ENCODE measurements around the gene GLIS1. TPM values are rescaled to one million over a fixed set of nuclear protein-coding genes. Genes with fewer than 3 reads are reported as not detected.

The GLIS1 gene
- total RNA-seq, 2 donors from 2014 or later, result 0.25 to 0.34 TPM

DNA sequence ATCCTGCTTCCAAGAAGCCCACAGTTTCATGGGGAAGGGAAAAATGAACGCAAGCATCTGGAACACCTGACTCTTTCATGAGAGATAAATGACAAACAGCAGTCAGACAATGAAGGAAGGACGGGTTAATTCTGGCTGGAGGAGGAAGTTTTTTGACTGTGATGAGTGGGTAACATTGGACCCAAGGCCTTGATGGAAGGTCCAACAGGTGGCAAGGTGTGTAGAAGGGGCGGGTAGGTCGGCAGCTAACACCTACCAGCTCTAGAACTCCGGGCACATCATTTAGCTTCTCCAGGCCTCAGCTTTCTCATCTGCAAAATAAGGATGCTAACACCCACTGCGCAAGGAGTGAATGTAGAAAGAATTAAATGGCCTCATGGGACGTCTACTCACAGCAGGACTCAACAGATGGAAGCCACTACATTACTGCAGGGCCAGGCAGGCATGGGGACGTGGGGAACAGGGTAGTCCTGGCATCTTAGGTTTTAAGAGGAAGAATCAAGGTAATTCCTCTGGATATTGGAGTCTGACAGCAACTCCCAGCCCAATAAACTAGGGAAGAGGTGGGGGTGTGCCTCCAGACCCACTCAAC lies 12.9 kb downstream of the GLIS1 start:
- ATAC-seq, result no peak
- intact Hi-C loops (cut with DNase I, micrococcal nuclease), result no loop called here
- DNase-seq, result no peak

GRCh38 chr1:53725238-53725689 lies 13.7 kb downstream of the GLIS1 start:
- ATAC-seq, result no peak
- intact Hi-C loops (cut with DNase I, micrococcal nuclease), result no loop called here
- no peak for DNase-seq

GRCh38 chr1:53722025-53722424 lies 16.9 kb downstream of the GLIS1 start:
- intact Hi-C loops (cut with DNase I, micrococcal nuclease), result no loop called here
- no peak for ATAC-seq
- no peak for DNase-seq

DNA sequence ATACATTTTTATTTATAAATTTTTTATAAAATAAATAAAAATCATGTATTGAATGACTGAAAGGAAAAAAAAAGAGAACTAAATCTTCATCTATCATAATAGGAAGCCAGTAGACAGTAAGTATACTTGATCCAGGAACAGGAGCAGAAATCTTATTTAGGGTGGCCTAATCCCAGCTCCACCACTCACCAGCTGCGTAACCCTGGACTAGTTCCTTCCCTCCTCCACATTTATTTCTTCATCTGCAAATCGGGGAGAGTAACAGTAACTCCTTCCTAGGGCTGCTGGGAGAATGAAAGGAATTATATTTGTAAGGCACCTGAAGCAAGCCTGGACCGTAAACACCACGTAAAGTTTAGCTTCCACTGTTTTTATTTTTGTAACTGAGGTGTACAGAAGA lies 17.9 kb downstream of the GLIS1 start:
- ATAC-seq, result no peak
- intact Hi-C loops (cut with DNase I, micrococcal nuclease), result no loop called here
- no peak for DNase-seq

DNA sequence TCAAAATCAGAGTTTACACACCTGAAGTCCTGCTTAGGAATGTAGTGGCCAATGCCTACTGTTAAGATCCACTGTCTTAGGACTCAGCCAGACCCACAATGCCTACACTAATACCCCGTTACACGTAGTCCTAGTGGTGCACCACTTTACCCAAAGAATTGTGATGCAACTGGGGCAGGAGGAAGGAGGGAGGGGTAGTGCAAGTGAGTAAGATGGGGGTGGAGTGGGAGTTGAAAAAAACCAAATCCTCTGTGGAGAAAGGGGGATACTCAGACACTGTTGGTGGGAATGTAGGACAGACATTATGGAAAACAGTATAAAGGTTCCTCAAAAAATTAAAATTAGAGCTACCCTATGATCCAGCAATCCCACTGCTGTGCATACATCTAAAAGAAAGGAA lies 19.5 kb downstream of the GLIS1 start:
- ATAC-seq, result no peak

GRCh38 chr1:53718443-53718842 lies 20.5 kb downstream of the GLIS1 start:
- intact Hi-C loops (cut with DNase I, micrococcal nuclease), result no loop called here
- DNase-seq (no peak), ATAC-seq (no peak)

More for the DNA sequence above, 19.5 kb downstream of the GLIS1 start:
- intact Hi-C loops (cut with DNase I, micrococcal nuclease), result no loop called here
- DNase-seq, result no peak

DNA sequence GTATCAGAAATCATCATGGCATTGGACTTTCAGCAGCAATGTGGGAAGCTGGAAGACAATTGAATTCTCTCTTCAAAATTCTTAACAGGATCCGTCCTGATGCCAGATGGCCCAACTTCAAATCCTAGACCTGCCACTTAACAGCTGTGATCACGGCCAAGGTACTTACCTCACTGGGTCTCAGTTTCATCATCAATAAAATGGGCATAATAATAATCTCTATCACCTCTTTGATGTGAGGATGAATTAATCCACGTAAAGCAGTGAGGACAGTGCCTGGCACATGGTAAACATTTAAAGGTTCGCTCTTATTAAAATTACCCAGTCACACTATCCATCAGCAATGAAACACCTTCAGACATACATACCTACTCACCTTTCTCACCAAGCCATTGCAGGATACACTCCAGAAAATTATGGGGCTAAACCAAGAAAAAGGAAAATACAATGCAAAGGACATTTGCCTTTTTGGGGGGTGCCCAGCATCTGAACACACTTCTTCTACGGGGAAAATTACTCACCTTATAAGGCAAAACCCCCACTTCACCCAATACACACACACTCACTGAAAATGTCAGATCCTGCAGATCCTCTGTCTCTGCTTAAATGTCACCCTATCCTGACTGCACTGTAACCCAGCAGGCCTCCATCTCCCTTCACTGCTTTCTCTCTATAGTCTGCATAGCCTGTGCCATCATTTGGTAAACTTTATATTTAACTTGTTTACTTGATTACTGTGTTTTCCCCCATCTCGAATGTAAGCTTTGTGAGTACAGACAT lies 21.7 kb downstream of the GLIS1 start:
- no peak for ATAC-seq
- DNase-seq, result no peak
- intact Hi-C loops (cut with DNase I, micrococcal nuclease), result no loop called here

GRCh38 chr1:53716150-53716549 lies 22.8 kb downstream of the GLIS1 start:
- intact Hi-C loops (cut with DNase I, micrococcal nuclease), result no loop called here
- DNase-seq (no peak), ATAC-seq (no peak)

- intact Hi-C loops (cut with DNase I, micrococcal nuclease), result no loop called here
- no peak for ATAC-seq
- DNase-seq, result no peak
These were observed 23.5 kb downstream of the GLIS1 start for GRCh38 chr1:53715478-53715877.

- intact Hi-C loops (cut with DNase I, micrococcal nuclease), result no loop called here
- ATAC-seq, result no peak
- DNase-seq, result no peak
These were observed 26.7 kb downstream of the GLIS1 start for GRCh38 chr1:53712276-53712675.

DNA sequence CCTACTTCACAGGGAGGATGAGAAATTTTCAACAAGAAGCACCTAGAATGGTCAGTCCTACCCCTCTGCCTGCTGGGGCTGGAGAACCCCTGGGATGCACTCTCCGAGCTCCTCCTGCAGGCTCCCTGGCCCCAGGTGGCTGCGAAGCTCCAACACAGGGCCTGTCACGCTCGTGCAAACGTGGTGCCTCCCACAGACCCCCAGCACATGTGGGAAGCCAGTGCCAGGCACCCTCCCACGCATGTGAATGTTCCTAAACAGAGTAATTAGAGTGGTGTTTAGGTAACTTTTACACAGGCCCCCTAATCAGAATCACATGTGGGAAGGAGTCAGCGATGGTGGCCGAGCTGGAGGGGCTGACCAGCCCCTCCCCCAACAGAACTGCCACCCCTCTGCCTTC lies 28.4 kb downstream of the GLIS1 start:
- no peak for ATAC-seq
- no peak for DNase-seq
- intact Hi-C loops (cut with DNase I, micrococcal nuclease), result no loop called here

GRCh38 chr1:53708687-53709086 lies 30.3 kb downstream of the GLIS1 start:
- no peak for ATAC-seq
- DNase-seq, result no peak
- intact Hi-C loops (cut with DNase I, micrococcal nuclease), result no loop called here

DNA sequence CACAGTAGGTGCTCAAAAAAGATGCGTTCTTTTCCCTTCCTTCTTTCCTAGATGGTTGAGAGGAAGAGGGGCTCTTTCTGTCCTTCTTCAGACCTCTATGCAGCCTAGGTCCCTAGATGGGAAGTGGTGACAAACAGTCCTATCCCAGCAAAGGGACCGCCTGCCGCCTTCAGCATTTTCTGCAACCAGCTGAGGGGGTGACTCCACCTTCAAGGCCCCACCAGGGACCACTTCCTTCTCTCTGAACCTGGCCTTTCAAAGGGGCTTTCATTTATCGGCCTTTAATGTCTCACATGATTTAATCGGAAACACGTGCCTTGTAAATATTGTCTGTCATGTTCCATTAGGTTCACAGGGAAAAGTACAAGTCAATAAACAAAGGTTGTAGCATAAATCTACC lies 32.6 kb downstream of the GLIS1 start:
- DNase-seq, result no peak
- intact Hi-C loops (cut with DNase I, micrococcal nuclease), result no loop called here
- ATAC-seq, result no peak

- intact Hi-C loops (cut with DNase I, micrococcal nuclease), result no loop called here
- ATAC-seq, result no peak
- DNase-seq, result no peak
These were observed 33.4 kb downstream of the GLIS1 start for GRCh38 chr1:53705446-53706096.

GRCh38 chr1:53704804-53705445 lies 34.0 kb downstream of the GLIS1 start:
- ATAC-seq (no peak), DNase-seq (no peak)
- intact Hi-C loops (cut with DNase I, micrococcal nuclease), result no loop called here

- DNase-seq, result no peak
- no peak for ATAC-seq
- intact Hi-C loops (cut with DNase I, micrococcal nuclease), result no loop called here
These were observed 34.7 kb downstream of the GLIS1 start for GRCh38 chr1:53704304-53704703.

GRCh38 chr1:53703174-53703573 lies 35.8 kb downstream of the GLIS1 start:
- ATAC-seq (no peak), DNase-seq (no peak)
- intact Hi-C loops (cut with DNase I, micrococcal nuclease), result no loop called here

DNA sequence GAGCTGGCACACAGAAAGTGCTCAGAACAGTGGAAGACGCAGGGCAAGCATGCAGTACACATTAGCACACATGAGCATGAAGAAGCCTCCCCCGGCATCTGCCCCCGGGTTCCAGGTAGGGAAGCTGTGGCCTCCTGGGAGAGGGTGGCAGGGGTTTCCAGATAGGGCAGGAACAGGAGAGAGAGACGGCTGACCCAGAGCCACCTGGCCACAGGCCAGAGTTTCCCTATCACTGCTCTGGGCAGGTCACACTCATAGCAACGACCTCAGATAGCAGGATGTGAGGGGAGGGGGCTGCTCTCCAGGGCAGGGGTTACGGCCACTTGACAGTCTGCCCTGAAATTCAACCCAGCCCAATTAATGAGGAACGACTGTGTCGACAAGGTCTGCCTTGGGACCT lies 36.6 kb downstream of the GLIS1 start:
- ATAC-seq, result no peak
- intact Hi-C loops (cut with DNase I, micrococcal nuclease), result no loop called here
- no peak for DNase-seq

DNA sequence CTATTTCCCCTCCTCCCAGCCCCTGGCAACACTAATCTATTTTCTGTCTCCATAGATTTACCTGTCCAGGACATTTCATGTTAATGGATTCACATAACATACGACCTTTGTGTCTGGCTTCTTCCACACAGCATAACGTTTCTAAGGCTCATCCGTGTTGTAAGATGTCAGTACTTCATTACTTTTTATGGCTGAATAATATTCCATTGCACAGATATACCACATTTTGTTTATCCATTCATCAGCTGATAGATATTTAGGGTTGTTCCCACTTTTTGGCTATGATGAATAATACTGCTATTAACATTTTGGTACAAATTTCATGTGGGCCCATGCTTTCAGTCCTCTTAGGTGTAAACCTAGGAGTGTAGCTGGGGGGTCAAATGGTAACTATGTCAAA lies 38.2 kb downstream of the GLIS1 start:
- ATAC-seq, result no peak
- intact Hi-C loops (cut with DNase I, micrococcal nuclease), result no loop called here

GRCh38 chr1:53699981-53700380 lies 39.0 kb downstream of the GLIS1 start:
- intact Hi-C loops (cut with DNase I, micrococcal nuclease), result no loop called here
- no peak for ATAC-seq
- no peak for DNase-seq

More for the DNA sequence above, 38.2 kb downstream of the GLIS1 start:
- DNase-seq, result no peak
